ENCODE results near the gene ARFGAP3.

ARFGAP3 gene

GRCh38 chr22:42837556-42837955 lies 19.5 kb downstream of the ARFGAP3 start:
- no peak for DNase-seq (ENCODE audit: low read depth, low spot score)
- CTCF ChIA-PET, result interaction anchor here (1.9 kb wide), 1 partner anchor 18 kb away, joined by 9 read pairs; no protein-coding TSS in a partner anchor
- no peak overlapping the region for H3K4me3 ChIP-seq (ENCODE audit: low read depth, low read length)
- POLR2A ChIA-PET, result no interaction called here
- TF ChIP-seq, protein P1, sequence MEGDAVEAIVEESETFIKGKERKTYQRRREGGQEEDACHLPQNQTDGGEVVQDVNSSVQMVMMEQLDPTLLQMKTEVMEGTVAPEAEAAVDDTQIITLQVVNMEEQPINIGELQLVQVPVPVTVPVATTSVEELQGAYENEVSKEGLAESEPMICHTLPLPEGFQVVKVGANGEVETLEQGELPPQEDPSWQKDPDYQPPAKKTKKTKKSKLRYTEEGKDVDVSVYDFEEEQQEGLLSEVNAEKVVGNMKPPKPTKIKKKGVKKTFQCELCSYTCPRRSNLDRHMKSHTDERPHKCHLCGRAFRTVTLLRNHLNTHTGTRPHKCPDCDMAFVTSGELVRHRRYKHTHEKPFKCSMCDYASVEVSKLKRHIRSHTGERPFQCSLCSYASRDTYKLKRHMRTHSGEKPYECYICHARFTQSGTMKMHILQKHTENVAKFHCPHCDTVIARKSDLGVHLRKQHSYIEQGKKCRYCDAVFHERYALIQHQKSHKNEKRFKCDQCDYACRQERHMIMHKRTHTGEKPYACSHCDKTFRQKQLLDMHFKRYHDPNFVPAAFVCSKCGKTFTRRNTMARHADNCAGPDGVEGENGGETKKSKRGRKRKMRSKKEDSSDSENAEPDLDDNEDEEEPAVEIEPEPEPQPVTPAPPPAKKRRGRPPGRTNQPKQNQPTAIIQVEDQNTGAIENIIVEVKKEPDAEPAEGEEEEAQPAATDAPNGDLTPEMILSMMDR (IDR thresholded peaks at IDR 0.05; ENCODE audit: insufficient read depth, low read length, missing control alignments), result no peak

DNA sequence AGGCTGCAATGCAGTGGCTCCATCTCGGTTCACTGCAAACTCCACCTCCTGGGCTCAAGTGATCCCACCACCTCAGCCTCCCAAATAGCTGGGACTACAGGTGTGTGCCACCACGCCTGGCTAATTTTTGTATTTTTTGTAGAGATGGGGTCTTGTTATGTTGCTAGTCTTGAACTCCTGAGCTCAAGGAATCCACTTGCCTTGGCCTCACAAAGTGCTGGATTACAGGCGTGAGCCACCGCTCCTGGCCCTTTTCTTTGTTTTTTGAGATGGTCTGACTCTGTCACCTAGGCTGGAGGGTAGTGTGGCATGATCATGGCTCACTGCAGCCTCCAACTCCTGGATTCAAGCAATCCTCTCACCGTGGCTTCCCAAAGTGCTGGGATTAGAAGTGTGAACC lies 21.0 kb downstream of the ARFGAP3 start:
- CTCF ChIA-PET, result interaction anchor here (1.3 to 1.9 kb wide), 3 partner anchors 13 to 16 kb away, joined by 4 to 9 read pairs (median 5); no protein-coding TSS in a partner anchor
- POLR2A ChIA-PET, result no interaction called here
- no peak for DNase-seq (ENCODE audit: low read depth, low spot score)
- no peak overlapping the region for H3K4me3 ChIP-seq (ENCODE audit: low read depth, low read length)
- TF ChIP-seq, protein P1 (IDR thresholded peaks at IDR 0.05; ENCODE audit: insufficient read depth, low read length, missing control alignments), result no peak

DNA sequence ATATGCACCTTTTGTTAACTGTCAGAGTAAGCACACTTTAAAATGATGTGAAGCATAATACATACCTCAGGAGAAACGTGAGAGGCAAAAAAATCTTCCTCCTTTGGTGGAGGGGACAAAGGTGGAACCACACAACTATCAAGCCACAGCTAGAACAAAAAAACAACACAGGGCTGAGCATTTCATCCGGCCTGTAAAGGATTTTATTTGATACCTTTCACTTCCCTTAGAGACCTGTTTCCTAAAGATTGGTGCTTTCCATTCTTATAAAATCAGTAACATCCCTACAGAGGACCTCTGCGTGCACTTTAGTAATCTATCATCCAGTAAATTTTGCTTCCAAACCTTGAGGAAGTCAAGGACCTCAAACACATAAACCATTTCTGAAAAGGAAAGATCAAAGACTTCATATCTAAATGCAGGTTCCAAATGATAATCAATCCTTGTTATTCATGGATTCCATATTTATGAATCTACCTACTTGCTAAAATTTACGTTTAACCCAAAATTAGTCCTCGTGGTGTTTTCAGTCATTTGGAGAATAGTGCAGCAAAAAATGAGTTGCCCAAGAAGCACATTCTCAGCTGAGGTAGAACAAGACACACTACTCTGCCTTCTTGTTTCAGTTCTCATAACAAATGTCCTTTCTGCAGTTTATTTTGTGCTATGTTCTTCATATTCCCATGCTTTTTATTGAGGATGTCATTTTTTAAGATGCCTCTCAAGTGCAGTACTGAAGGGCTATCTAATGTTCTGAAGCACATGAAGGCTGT lies 22.7 kb downstream of the ARFGAP3 start:
- H3K4me3 ChIP-seq (ENCODE audit: low read depth, low read length), result no peak overlapping the region
- ChIA-PET POLR2A (interaction anchor here (0.6 kb wide), 1 partner anchor 155 kb away, joined by 3 read pairs; no protein-coding TSS in a partner anchor), CTCF (interaction anchor here (0.8 to 6.4 kb wide), 6 partner anchors 14 to 212 kb away, joined by 3 to 57 read pairs (median 4); no protein-coding TSS in a partner anchor)
- DNase-seq (ENCODE audit: low read depth, low spot score), result no peak
- TF ChIP-seq, protein P1 (IDR thresholded peaks at IDR 0.05; ENCODE audit: insufficient read depth, low read length, missing control alignments), result no peak

GRCh38 chr22:42833104-42833503 lies 24.0 kb downstream of the ARFGAP3 start:
- POLR2A ChIA-PET, result no interaction called here
- TF ChIP-seq, protein P1 (IDR thresholded peaks at IDR 0.05; ENCODE audit: insufficient read depth, low read length, missing control alignments), result no peak
- H3K4me3 ChIP-seq (ENCODE audit: low read depth, low read length), result no peak overlapping the region
- CTCF ChIA-PET, result interaction anchor here (0.6 to 6.4 kb wide), 4 partner anchors 13 to 258 kb away, joined by 3 to 57 read pairs (median 5); no protein-coding TSS in a partner anchor
- no peak for DNase-seq (ENCODE audit: low read depth, low spot score)

- TF ChIP-seq, protein P1 (IDR thresholded peaks at IDR 0.05; ENCODE audit: insufficient read depth, low read length, missing control alignments), result no peak
- H3K4me3 ChIP-seq (ENCODE audit: low read depth, low read length), result no peak overlapping the region
- CTCF ChIA-PET, result interaction anchor here (6.4 kb wide), 1 partner anchor 11 kb away, joined by 57 read pairs; no protein-coding TSS in a partner anchor
- POLR2A ChIA-PET, result interaction anchor here (0.7 kb wide), 1 partner anchor 11 kb away, joined by 5 read pairs; no protein-coding TSS in a partner anchor
- no peak for DNase-seq (ENCODE audit: low read depth, low spot score)
Observed at GRCh38 chr22:42831712-42832111, 25.4 kb downstream of the ARFGAP3 start.

DNA sequence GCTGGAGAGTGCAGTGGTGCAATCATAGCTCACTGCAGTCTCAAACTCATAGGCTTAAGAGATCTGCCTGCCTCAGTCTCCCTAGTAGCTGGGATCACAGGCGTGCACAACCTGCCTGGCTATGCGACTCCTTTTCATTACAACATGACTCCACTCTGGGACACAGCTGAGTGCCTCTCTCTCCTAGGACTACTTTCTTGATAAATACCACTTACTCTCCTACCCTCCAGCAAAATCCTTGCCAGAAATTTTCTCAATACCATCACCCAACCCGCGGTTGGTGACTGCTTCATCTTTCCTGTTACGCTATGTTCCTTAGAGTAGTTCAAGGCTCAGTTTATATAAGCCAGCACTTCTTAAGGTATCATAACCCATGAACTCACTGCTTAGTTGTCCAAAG lies 26.9 kb downstream of the ARFGAP3 start:
- DNase-seq (ENCODE audit: low read depth, low spot score), result no peak
- TF ChIP-seq, protein P1 (IDR thresholded peaks at IDR 0.05; ENCODE audit: insufficient read depth, low read length, missing control alignments), result no peak
- ChIA-PET POLR2A (no interaction called here), CTCF (interaction anchor here (6.4 kb wide), 1 partner anchor 10 kb away, joined by 57 read pairs; no protein-coding TSS in a partner anchor)
- H3K4me3 ChIP-seq (ENCODE audit: low read depth, low read length), result no peak overlapping the region
